Calu3 (cell line): ENCODE results near the gene HMGXB3. TPM values are rescaled to one million over a fixed set of nuclear protein-coding genes. Genes with fewer than 3 reads are reported as not detected.

Experiments used
- BruUV-seq: library from RNA; stranded (reverse); fragments of 400-500 nt; replicated peaks from 2 replicates; lab custom pipeline; 2021; lab: Mats Ljungman, UMichigan
- CTCF ChIA-PET: fragments of 300-600 bp; sonication (Branson Sonifier 250); formaldehyde crosslinking; loops from one replicate; lab custom pipeline; 2022; ENCODE audit warnings: antibody characterized with exemption; lab: Charles Lee
- DNase-seq: peaks from one replicate; pipeline ENCODE4 v3.0.0; 2022
- H3K27ac Mint-ChIP-seq: one replicate; pipeline ENCODE4 v1.8.0; 2022; ENCODE audit warnings: mixed read lengths; ENCODE audit not compliant: unreplicated experiment
- H3K27me3 Mint-ChIP-seq: one replicate; pipeline ENCODE4 v1.8.0; 2022; ENCODE audit warnings: mixed read lengths; ENCODE audit not compliant: unreplicated experiment
- H3K36me3 Mint-ChIP-seq: one replicate; pipeline ENCODE4 v1.8.0; 2022; ENCODE audit warnings: mild to moderate bottlenecking, moderate library complexity, mixed read lengths; ENCODE audit not compliant: insufficient read depth, unreplicated experiment
- H3K4me1 Mint-ChIP-seq: one replicate; pipeline ENCODE4 v1.8.0; 2022; ENCODE audit warnings: mild to moderate bottlenecking, low read depth, mixed read lengths; ENCODE audit not compliant: unreplicated experiment
- H3K4me3 Mint-ChIP-seq: one replicate; pipeline ENCODE4 v1.8.0; 2022; ENCODE audit warnings: mild to moderate bottlenecking, low read depth, moderate library complexity, mixed read lengths; ENCODE audit not compliant: unreplicated experiment
- H3K9me3 Mint-ChIP-seq: one replicate; pipeline ENCODE4 v1.8.0; 2022; ENCODE audit warnings: low read depth, mixed read lengths; ENCODE audit not compliant: unreplicated experiment
- CTCF ChIP-seq: fragments of 200-600 bp; IDR thresholded peaks from one replicate; pipeline ENCODE4 v1.8.0; 2022; ENCODE audit warnings: antibody characterized with exemption; ENCODE audit not compliant: unreplicated experiment
- intact Hi-C: fragments of 100-400 bp; cut with micrococcal nuclease; formaldehyde crosslinking; loops from one replicate; pipeline ENCODE4 v1.10.0; 2022; ENCODE audit not compliant: unreplicated experiment
- total RNA-seq: library from RNA; stranded (reverse); gene quantifications from 2 replicates; pipeline ENCODE4 v1.2.3, GENCODE V29; 2022

Gene HMGXB3
- total RNA-seq, 1 experiment from 2014 or later: 58.2 TPM

GRCh38 chr5:150055326-150056074 lies 55.0 kb downstream of the HMGXB3 start:
- no peak overlapping the region for H3K27ac Mint-ChIP-seq
- no peaks in the 10 kb centered on the region for H3K9me3 Mint-ChIP-seq
- no peak for DNase-seq
- BruUV-seq: no TSS peak
- no peak overlapping the region for H3K4me3 Mint-ChIP-seq
- peaks cover 43% of the 10 kb centered on the region for H3K36me3 Mint-ChIP-seq
- intact Hi-C loops: no loop called here
- TF ChIP-seq CTCF: no peak
- CTCF ChIA-PET: interaction anchor here (0.6 kb wide), 1 partner anchor 46 kb away, joined by 5 read pairs; no protein-coding TSS in a partner anchor
- H3K4me1 Mint-ChIP-seq: no peaks in the 10 kb centered on the region
- no peaks in the 10 kb centered on the region for H3K27me3 Mint-ChIP-seq

- no peak overlapping the region for H3K4me3 Mint-ChIP-seq
Observed at GRCh38 chr5:150056075-150056443, 55.5 kb downstream of the HMGXB3 start.

GRCh38 chr5:150057052-150057451 lies 56.5 kb downstream of the HMGXB3 start:
- no peak for TF ChIP-seq CTCF
- H3K4me3 Mint-ChIP-seq: no peak overlapping the region
- DNase-seq: no peak
- intact Hi-C loops: no loop called here
- H3K36me3 Mint-ChIP-seq: peaks cover 34% of the 10 kb centered on the region
- H3K9me3 Mint-ChIP-seq: no peaks in the 10 kb centered on the region
- CTCF ChIA-PET: interaction anchor here (1.0 kb wide), 2 partner anchors 9 to 12 kb away, joined by 3 to 4 read pairs; no protein-coding TSS in a partner anchor
- H3K27me3 Mint-ChIP-seq: peaks cover 4% of the 10 kb centered on the region
- no TSS peak for BruUV-seq
- H3K4me1 Mint-ChIP-seq: no peaks in the 10 kb centered on the region
- no peak overlapping the region for H3K27ac Mint-ChIP-seq

More at GRCh38 chr5:150056075-150056443, 55.5 kb downstream of the HMGXB3 start:
- intact Hi-C loops: no loop called here
- no peak for DNase-seq
- H3K27me3 Mint-ChIP-seq: no peaks in the 10 kb centered on the region
- peaks cover 39% of the 10 kb centered on the region for H3K36me3 Mint-ChIP-seq
- H3K9me3 Mint-ChIP-seq: no peaks in the 10 kb centered on the region
- no TSS peak for BruUV-seq
- H3K27ac Mint-ChIP-seq: no peak overlapping the region
- no peaks in the 10 kb centered on the region for H3K4me1 Mint-ChIP-seq
- CTCF ChIA-PET: interaction anchor here (1.0 kb wide), 1 partner anchor 11 kb away, joined by 3 read pairs; no protein-coding TSS in a partner anchor
- TF ChIP-seq CTCF: no peak

- no peak for TF ChIP-seq CTCF
- Mint-ChIP-seq H3K27me3 (peaks cover 9% of the 10 kb centered on the region), H3K4me1 (no peaks in the 10 kb centered on the region), H3K9me3 (no peaks in the 10 kb centered on the region), H3K4me3 (no peak overlapping the region), H3K36me3 (peaks cover 29% of the 10 kb centered on the region), H3K27ac (no peak overlapping the region)
- CTCF ChIA-PET: no interaction called here
- DNase-seq: no peak
- intact Hi-C loops: no loop called here
- no TSS peak for BruUV-seq
Observed at GRCh38 chr5:150057511-150057910, 57.0 kb downstream of the HMGXB3 start.
